LoVo (cell line): ENCODE data around the gene SLC52A1.
A peak's percentile ranks its signal among the peaks of the same experiment; 100 is the strongest.
"Not testable (repeated sequence)": the region's sequence is repeated elsewhere in the genome, so short reads cannot be mapped to it uniquely, and the experiment has no call there.

Experiments
- DNase-seq: peaks from one replicate; pipeline ENCODE4 v3.0.0-alpha.2; 2016; ENCODE audit warnings: low spot score

The SLC52A1 gene

DNA sequence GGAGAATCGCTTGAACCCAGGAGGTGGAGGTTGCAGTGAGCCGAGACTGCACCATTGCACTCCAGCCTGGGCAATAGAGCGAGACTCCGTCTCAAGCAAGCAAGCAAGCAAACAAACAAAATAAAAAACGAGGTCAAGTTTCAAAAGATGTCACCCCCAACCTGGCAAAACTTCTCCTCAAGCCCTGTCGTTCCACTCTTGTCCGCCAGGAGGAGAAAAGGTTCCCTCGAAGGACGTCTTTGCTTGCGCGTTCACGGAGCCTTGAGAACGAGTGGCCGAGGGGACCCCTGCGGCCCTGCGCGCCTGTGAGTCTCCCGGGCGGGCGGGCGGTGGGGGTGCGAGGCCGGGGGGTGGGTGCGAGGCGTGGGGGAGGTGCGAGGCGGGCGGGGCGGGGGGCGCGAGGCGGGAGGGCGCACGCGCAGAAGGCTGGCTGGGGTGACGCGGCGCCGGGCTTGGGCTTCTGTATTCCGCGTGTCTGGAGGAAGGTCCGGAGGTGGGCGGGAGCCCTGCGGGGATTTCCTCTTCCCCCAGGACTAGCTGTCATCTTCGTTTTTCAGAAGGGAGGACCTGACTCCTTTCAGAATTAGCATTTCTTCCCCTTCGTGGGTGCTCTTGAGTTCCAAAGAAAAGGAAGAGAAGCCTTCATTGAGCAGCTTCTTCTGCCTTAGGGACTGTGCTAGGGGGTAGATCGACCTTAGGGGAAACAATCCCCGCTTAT, 3.7 kb downstream of the SLC52A1 start:
- peak; percentile 77 for DNase-seq

GRCh38 chr17:5030168-5030567, 5.1 kb downstream of the SLC52A1 start:
- not testable (repeated sequence) for DNase-seq

GRCh38 chr17:5027916-5028315, 7.3 kb downstream of the SLC52A1 start:
- no peak for DNase-seq

DNA sequence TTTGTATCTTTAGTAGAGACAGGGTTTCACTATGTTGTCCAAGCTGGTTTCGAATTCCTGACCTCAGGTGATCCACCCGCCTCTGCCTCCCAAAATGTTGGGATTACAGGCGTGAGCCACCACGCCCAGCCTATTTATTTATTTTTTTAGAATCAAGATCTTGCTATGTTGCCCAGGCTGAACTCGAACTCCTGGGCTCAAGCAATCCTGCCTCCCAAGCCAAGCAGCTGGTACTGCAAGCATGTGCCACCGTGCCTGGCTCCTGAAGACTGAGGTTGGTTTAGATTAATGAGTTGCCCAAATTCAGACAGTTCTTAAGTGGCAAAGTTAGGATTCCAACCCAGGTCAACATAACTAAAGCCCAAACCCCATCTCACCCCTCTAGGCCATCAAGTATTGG, 7.9 kb downstream of the SLC52A1 start:
- no peak for DNase-seq

- no peak for DNase-seq
These were observed 10.6 kb downstream of the SLC52A1 start for GRCh38 chr17:5024604-5025003.

- no peak for DNase-seq
These were observed 11.6 kb downstream of the SLC52A1 start for GRCh38 chr17:5023588-5024147.

DNA sequence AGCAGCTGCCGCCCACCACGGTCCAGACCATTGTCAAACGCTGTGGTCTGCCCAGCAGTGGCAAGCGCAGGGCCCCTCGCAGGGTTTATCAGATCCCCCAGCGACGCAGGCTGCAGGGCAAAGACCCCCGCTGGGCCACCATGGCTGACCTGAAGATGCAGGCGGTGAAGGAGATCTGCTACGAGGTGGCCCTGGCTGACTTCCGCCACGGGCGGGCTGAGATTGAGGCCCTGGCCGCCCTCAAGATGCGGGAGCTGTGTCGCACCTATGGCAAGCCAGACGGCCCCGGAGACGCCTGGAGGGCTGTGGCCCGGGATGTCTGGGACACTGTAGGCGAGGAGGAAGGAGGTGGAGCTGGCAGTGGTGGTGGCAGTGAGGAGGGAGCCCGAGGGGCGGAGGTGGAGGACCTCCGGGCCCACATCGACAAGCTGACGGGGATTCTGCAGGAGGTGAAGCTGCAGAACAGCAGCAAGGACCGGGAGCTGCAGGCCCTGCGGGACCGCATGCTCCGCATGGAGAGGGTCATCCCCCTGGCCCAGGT, 13.0 kb downstream of the SLC52A1 start:
- no peak for DNase-seq

DNA sequence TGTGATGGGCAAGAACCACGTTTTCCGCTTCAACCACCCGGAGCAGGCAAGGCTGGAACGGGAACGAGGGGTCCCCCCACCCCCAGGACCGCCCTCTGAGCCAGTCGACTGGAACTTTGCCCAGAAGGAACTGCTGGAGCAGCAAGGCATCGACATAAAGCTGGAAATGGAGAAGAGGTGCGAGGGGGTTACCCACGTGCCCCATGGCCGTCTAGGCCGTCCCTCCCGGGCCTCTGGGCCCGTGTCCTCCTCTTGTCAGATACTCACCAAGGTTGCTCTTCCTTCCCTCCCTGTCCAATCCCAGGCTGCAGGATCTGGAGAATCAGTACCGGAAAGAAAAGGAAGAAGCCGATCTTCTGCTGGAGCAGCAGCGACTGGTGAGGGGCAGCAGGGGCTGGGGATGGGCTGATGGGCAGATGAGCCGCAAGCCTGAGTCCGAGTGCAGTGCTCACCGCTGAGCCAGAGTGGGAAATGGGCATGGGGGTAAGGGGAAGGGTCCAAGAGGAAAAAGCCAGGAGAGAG, 14.7 kb downstream of the SLC52A1 start:
- DNase-seq = no peak

GRCh38 chr17:5019475-5019956, 15.7 kb downstream of the SLC52A1 start:
- no peak for DNase-seq

- no peak for DNase-seq
These were observed 20.9 kb downstream of the SLC52A1 start for GRCh38 chr17:5014357-5014756.

GRCh38 chr17:5011928-5012327, 23.3 kb downstream of the SLC52A1 start:
- DNase-seq = no peak

DNA sequence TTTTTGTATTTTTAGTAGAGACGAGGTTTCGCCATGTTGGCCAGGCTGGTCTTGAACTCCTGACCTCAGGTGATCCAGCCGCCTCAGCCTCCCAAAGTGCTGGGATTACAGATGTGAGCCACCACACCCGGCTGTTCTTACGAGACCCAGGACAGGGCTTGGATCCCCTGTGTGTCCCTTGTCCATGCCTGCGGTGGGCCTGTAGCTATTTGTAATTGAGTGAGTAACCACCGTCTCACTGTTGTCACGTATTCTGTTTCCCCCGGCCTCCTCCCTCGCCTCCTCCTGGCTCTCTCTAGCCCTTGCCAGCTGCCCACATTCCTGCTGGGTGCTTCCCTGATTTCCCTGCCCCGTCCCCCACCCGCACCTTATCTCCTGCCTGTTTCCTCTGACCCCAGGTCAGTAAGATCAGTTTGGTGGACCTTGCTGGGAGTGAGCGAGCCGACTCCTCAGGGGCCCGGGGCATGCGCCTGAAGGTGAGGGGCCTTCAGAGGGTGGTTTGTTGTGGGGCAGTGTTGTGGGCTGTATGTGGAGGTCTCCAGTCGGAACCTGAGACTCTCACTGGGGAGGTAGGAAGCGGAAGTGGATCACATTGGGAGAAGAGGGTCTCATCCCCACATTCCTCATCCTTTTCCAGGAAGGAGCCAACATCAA, 31.9 kb downstream of the SLC52A1 start:
- DNase-seq = no peak

- DNase-seq = no peak
These were observed 33.0 kb downstream of the SLC52A1 start for GRCh38 chr17:5002121-5002788.

GRCh38 chr17:5000237-5000639, 35.0 kb downstream of the SLC52A1 start:
- no peak for DNase-seq

- DNase-seq = no peak
These were observed 35.7 kb downstream of the SLC52A1 start for GRCh38 chr17:4999430-5000093.

DNA sequence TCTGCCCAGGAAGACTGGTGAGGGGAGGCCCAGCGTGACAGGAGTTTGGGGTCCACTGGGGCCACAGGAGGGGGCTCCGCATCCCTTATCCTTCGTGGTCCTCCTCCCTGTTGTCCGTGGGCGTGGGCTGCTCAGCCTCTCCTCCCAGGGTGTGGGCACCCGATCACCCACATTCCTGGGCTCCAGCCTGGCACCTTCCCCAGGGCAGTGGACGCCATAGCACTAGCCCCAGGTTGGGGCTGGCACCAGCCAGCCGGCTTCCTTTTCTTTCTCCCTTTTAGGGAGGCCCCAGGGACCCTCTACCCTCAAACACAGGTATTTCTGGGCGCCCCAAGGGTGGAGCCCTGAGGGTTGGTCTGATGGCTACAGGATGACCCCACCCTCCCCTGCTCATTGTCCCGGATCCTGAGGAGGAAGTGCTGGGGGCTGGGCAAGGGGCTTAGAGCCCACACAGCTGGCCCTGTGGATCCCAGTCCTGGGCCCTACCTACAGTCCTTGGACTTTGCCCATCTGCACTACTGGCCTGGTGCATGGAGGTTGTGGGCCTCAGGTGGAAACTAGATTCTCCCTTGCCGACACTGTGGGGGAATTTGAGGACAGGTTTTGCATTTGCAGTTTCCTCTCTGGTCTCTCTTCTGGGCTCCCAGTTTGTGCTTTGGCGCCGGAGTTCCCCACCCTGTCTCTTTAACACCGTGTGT, 36.3 kb downstream of the SLC52A1 start:
- DNase-seq = peak; percentile 12

DNA sequence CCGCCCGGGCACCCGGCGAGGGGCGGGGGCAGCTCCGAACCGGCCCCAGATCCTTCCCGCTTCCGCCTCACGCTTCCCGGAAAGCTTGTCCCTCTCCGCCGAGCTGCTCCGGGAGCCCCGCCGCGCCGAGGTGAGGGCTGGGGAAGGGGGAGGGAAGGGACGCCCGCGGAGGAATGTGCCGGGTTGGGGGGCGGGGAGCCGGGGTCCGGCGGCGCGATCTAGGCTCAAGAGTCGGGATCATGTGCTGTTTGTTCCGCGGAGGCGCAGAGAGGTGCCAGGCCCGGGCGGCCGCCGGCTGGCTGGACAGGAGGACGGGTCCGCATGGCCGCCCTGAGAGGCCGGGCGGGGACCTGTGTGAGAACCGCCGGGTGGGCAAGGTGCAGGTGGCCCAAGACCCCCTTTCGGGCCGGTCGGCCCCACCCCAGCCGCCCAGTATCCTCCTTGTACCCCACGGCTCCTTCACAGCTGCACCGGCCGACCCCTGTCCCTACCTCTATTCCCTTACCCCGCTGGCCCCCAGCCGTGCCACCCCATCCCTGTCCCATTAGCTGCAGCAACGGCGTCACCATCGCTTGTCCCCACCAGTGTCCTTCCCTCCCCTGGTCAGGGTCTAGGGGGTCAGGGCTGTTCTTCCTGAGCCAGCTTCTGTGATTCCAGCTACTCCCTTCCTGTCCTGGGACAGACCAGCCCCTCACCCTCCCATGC, 37.0 kb downstream of the SLC52A1 start:
- no peak for DNase-seq

DNA sequence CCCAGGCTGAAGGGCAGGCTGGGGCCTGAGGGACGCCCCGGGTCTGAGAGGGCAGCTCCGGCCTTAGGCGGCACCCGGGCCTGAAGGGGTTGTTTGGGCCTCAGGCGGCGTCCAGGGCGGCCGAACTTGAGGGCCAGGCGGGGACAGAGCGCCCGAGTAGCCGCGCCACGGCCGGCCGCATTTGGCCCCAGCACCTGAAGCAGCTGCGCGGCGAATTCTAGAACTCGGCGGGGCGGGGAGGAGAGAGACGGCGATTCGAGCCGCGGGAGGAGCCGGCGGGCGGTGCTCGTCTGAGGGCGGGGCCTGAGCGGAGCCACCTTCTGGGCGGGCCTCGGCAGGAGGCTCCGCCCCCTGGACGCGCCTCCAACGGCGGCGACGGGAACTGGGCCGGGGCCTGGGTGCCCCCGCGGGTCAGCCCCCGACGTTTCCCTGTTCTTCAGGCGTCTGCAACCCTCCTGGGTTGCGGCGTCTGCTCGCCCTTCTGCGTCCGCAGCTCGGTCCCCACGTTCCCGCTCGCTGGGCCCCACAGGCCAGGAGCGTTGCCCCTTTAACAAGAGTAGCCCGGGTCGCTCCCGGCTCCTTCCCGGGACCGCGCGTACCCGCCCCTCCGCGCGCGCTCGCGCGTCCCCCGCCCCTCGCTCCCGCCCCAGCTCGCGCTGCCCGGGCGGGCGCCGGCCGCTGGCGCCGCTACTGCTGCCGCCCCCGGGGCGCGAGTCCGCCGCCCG, 37.8 kb downstream of the SLC52A1 start, which contains the start of the genes INCA1 and KIF1C:
Gene INCA1, minus strand, starts transcription at position 221 of the 725 bp plus-strand sequence. CDS start 3,085 bp downstream, outside the sequence.
Gene KIF1C, plus strand, starts transcription at position 649 of the 725 bp plus-strand sequence. CDS start 2,297 bp downstream, outside the sequence.
- DNase-seq = peak; percentile 93

DNA sequence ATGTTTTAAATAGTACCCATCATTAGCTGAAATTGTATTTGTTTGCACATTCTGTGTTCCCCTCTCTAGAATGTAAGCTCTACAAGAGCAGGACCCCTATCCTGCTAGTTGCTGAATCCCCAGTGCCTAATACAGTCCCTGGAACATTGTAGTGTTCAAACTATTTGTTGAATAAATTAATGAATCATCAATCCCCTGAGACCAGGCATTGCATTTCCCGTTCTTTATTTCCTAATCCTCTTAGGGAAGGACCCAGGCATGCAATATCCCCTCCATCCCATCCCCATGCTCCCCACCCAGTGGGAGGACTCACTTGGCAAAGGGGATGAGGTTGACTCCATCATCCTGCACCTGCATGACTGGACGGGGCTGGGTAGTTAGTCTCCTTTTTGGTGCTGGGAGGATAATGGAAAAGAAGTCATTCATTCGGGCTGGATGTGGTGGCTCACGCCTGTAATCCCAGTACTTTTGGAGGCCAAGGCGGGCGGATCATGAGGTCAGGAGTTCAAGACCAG, 41.1 kb downstream of the SLC52A1 start:
- no peak for DNase-seq
